SKM-1 (cell line): ENCODE results near the gene XPOT.

Source experiments
- DNase-seq: peaks from one replicate; lab custom pipeline; 2025; ENCODE audit not compliant: unreplicated experiment; lab: John Stamatoyannopoulos, UW

The XPOT gene

DNA sequence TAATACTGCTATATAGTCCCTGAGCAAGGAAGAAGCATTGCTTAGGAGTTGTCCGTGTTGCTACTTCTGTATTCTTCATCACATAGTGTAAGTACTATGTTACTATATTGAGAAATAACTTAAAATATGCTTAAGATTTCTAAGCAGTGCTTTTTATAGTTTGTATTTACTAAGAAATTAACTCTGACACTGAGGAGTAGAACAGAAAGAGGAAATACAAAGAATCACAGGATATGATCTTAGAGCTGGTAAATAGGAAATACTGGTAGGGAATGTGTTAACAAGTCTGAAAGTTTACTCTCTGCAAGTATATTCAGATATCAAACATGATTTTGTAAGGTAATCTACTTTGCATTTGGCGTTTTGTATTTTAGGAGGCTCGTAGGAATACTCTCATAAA, 15.5 kb downstream of the XPOT start:
- no peak for DNase-seq

DNA sequence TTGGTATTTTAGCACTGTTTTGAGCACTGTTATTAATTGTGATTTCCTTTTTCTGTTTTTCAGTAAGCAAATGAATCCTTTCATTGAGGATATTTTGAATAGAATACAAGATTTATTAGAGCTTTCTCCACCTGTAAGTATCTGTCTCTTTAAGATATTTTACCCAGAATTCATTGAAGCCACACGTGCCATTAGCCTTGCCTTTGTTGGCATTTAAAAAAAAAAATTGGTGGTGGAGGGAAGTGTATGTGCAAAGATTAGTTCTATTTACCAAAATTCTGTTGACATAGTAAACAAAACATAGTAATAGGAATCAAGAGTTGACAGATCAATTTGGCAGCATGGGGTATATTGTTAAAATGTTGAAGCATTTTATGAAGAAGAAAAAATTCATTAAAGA, 23.8 kb downstream of the XPOT start:
- DNase-seq, result no peak

DNA sequence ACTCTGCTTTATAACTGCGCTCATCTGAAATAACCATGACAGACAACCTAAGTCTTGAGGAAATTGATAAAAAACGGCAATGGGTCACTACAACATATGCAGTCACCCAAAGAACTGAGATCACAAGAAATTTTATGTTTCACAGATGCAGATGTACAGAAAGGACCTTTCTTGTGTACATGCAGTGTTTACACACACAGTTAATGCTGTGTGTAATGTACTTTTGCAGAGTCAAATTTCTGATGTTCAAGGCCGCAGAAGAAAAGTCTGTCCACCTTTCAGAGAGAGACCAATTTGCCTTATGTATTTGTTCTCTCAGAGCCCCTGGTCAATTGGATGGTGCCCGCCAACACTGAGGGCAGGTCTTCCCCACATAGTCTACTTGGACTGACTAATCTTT, 24.8 kb downstream of the XPOT start:
- no peak for DNase-seq

DNA sequence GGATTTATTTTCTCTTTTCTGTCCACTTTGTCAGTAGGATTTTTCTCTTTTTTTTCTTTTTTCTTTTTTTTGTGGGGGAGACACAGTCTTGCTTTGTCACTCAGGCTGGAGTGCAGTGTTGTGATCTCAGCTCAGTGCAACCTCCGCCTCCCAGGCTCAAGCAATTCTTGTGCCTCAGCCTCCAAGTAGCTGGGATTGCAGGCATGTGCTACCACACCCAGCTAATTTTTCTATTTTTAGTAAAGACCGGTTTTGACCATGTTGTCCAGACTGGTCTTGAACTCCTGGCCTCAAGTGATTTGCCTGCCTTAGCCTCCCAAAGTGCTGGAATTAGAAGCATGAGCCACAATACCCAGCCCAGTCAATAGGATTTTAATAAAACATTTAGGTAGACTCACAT, 26.7 kb downstream of the XPOT start:
- no peak for DNase-seq

DNA sequence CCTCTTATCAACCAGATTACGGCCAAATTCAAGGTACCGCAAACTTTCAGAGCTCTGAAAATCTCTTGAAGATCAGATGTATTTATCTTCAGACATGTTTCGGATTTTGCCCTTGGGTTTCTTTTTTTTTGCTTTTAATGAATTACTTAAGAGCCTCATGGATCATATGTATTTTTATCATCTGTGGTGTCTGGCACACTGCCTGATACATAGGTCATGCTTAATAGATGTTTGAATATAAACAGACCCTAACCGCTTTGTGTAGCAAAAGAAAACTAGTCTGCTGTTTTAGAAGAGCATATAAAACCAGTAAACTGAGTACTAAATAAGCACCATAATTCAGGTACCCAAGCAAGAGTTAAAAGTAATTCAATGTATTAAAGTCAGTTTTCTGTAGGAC, 27.6 kb downstream of the XPOT start:
- no peak for DNase-seq

DNA sequence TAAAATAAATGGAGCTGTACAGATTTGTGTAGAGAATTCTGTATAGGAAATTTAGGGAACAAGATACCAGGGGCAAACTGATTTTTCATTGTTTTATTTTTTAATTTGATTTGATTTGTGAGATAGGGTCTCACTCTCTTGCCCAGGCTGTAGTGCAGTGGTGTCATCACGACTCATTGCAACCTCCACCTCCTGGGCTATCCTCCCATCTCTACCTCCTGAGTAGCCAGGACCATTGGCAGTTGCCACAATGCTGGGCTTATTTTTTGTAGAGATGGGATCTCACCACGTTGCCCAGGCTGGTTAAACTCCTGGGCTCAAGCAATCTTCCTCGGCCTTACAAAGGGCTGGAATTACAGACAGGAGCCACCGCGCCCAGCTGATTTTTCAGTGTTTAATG, 29.7 kb downstream of the XPOT start:
- no peak for DNase-seq

DNA sequence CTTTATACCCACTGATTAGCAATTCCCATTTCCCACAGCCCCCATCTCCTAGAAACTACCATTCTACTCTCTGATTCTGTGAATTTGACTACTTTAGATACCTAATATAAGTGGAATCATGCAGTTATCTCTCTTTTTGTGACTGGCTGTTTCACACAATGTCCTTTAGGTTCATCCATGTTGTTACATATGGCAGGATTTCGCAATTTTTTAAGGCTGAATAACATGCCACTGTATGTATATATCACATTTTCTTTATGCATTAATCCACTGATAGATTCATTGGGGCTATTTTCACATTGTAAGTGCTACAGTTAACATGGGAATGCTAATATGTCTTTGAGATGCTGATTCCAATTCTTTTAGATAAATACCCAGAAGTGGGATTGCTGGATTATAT, 35.9 kb downstream of the XPOT start:
- DNase-seq, result no peak

DNA sequence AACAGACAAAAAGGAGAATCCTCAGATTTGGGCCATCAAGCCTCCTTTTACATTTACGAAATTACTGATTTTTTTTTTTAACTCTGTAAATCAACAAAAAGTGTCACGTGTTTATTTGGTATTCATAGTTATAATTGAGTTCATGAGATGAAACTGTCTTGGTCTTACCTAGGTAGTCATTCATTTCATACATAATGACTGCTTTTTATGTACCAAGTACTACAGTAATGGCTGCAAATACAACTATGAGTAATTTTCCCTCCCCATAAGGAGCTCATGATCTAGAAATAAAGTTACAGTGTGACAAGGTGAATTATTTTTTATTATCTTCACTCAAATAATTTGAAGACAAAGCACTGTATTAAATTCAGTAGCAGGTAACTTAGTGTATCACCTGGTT, 41.3 kb downstream of the XPOT start:
- DNase-seq, result no peak

DNA sequence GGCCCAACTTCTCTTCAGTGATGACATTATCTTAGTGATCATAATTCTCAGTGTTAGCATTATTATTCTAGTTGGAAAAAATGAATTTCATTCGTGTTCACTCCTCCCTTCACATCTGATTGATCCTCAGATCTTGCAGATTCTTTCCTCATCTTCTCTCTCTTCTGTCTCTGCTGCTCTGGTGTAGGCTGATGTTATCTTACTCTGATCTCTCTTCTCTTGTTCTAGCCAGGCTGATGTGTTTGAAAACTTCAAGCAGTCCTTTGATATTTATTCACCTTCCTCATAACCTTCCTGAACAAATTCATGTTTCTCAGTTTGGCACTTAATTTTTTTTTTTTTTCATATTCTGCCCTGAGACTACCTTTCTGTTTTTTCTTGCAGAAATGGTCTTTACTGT, 42.1 kb downstream of the XPOT start:
- DNase-seq, result no peak

DNA sequence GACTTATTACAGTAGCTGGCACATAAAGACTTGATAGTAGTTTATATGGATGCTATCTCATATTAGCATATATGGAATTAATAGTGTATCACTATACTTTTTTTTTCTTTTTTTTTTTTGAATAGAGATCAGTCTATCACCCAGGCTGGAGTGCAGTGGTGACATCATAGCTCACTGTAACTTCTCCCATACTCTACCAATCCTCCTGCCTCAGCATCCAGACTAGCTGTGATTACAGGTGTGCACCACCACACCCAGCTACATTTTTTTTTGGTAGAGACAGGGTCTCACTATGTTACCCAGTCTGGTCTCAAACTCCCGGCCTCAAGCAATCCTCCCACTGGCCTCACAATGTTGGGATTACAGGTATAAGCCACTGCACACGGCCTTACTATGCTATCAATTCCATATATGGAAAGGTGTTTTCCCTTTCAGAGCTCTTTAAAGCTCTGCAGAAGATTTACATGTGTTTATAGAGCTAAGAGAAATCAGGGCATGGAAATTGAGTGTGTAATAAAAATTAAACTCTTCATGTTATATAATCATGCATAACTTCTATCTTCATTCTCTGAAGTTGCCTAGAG, 46.0 kb downstream of the XPOT start:
- DNase-seq, result no peak

DNA sequence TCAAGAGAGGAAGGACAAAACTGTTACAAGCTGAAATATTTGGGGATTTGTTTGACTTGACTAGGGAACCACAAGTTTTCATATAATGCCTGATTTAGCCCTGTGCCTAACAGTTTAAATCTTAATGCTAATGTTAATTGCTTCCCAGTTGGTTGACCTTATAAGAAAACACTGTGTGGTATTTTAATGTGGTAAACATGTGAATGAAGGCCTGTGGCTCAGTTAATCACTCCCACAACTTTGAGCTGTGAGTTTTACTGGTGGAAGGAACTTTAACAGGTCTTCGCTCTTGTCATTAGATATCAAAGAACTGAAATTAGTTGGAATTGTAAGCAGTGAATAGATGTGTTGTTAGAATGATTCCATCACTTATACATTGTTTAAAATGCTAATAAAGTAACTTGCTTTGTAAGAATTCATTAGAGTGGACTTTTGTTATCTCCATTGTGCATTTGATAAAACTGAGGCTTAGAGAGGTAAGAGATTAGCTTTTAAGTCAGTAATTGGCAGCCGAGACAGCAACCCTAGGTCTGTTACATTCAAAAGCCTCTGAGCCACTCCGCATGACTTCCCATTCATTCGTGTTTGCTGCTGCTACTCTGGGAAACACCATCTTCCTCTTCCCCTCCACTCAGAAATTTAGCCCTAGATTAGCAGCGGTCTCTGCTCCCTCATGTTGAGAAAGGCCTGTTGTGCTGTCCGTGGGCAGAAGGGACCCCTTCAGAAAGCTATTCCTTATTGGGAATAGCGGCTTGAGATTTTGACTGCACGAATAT, 46.7 kb downstream of the XPOT start:
- no peak for DNase-seq

DNA sequence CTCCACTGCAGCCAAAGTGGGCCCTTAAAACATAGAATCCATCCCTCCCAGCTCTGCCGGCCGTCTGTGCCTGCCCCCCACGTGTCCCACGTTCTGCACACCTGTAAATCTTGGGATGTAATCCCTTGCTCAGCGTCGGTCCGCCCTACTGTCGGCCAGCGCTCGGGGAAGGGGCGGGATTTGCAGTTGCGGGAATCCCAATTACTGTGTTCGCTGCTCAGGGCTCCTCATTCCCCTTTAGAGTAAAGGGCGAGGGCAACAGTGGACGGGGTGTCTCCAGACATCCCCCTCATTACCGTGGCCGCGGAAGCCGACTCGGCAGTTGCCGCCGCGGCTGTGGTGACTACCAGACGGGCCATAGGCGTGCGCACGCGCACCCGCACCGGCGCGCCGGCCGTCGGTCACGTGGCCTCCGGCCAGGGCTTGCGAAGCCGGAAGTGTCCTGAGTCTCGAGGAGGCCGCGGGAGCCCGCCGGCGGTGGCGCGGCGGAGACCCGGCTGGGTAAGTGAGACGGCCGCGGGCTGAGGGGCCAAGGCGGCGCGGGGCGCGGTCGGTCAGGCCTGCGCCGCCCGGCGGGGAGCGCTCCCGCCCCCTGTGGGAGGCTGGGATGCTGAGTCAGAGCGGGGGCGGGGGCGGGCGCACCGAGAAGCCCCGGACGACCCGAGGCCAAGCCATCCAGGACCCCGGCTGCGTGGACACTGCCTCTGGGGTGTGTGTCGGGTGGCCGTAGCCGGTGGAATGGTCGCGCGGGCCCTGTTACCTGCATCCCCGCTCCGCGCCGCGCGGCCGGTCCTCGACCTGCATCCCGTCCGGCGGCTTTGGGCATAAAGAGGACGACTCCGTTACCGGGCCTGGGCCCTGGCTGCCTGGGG, 47.7 kb downstream of the XPOT start, which contains the start of gene TBK1:
Gene TBK1, plus strand, starts transcription at position 434 of the 872 bp plus-strand sequence. CDS start 3,751 bp downstream, outside the sequence.
- peak; percentile 32 for DNase-seq

DNA sequence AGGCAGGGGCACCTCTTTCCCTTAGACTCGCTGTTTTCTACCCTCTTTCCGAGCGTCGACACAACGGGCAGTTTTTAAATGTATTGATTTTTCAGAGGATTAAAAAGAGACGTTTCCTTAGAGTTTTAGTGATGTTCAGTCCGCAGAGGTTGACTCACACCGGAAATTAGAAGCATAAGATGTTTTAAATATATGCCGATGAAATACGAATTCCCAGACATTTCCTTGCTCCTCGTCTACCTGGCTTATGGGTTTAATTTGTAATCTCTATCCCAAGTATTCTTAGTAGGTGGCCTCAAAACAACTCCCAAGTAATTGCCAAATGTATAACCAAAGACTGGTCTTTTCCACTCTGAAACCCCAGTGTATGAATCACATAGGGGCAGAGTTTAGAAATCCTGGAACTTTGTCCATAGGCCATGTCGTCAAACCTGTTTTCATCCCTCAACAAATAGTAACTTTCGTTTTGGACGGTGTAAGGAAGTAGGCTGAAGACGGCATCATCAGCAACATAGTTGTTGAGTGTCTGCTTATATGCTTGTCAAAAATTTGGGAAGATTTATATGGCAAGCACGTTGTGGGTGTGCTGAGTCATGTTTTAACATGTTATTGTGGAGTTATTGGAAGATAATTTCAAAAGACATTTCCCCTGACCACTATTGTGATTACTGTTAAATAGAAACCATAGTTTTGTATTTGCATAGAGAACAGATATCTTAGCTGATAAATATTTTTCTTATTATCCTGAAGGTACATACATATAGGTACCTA, 48.6 kb downstream of the XPOT start:
- no peak for DNase-seq

DNA sequence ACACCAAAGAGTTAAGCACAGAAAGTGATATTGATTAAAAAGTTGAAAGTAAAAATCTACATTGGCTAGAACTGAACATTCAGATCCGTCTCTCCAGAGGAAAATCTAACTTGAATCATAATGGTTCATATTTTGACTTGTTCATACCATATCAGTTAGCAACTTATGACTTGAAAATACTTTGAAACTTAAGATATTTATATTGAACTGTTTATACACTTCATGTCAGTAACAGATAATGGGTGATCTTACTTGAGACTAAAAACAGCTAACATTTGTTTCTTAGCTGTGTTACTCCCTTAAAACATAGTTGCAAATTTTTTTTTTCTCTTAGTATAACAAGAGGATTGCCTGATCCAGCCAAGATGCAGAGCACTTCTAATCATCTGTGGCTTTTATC, 51.3 kb downstream of the XPOT start:
- DNase-seq, result no peak

DNA sequence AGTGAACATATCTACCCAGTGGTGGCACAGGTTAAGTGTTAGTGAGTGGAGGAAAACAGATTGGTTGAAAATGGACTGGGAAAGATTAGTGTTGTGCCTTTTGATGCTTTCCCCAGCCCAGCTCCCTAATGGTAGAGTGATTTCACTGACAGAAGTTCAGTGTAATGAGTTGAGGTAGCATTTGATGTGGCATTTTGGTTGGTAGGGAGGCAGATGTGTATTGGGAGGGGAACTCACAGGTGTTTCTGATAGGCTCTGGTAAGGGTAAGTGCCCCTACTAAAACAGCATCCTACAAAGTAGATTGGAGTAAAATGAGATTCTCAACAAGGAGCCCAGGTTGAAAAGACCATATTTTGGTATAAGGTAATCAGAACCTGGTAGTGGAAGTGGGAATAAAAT, 51.9 kb downstream of the XPOT start:
- DNase-seq, result no peak

DNA sequence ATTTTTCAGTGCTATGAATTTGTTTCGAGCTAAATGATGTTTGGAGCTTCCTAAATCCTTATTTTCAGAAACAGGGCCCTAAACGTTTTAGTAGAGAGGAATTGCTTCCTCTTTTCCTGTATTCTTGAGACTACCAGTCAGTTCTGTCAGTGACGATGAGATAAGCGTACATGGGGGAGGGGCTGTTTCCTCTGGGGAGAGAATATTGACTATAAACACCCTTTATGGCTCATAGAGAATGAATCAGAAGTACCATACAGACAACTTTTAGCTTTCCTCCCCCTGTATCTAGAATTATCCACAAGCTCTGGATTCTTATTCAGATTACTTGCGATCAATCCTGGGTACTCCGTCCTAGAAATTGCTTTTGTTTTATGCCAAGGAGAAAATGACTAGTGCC, 52.8 kb downstream of the XPOT start:
- no peak for DNase-seq

DNA sequence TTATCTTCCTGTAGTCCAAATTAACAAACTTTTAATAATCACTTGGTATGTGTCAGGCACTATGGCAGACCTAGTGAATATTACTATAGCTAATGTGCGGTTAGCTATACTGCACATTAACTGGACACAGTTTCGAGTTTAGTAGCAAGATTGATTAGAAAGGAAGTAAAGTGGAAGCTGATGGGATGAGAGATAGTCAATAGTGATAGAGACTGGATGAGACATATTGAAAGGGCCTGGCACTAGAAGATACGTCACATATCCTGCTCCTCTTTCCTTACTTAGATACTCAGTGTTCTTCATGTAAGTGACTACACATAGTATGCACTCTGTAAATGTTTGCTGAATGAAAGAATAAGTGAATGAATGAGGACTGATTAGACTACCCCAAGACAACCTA, 53.3 kb downstream of the XPOT start:
- DNase-seq, result no peak

DNA sequence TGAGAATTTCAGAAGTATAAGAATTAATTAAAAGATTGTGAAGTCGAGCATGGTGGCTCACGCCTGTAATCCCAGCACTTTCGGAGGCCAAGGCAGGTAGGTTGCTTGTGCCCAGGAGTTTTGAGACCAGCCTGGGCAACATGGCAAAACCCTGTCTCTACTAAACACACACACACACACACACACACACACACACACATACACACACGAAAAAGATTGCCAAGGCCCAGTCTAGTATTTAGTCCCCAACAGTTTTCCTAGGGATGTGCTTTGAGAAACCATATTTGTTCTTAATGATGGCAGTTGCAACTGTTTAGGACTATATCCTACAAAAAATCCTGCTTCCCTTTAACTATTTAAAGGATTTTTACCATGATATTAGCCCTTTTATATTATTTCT, 53.7 kb downstream of the XPOT start:
- DNase-seq, result no peak

DNA sequence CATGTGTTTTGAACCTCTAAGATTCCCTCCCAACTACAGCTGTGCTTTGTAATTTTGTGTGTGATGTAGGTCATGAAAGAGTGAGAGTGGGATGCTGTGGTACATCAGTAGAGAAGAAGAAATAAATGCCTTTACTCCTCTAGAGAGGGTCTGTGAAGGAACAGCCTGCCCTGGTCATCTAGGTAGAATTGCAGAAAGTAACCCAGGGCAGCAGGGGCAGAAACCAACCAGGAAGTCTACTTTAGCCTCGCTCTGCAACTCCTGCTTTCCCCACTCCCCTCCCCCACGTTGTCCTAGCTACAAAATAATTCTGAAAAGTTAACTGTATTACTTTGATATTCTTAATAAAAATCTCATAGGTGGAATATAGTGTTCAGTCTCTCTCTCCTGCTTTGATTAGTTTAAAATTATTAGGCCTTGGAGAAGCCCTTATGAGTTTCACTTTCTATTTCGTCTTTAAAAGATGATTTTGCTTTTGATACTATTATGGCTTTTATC, 55.3 kb downstream of the XPOT start:
- no peak for DNase-seq

DNA sequence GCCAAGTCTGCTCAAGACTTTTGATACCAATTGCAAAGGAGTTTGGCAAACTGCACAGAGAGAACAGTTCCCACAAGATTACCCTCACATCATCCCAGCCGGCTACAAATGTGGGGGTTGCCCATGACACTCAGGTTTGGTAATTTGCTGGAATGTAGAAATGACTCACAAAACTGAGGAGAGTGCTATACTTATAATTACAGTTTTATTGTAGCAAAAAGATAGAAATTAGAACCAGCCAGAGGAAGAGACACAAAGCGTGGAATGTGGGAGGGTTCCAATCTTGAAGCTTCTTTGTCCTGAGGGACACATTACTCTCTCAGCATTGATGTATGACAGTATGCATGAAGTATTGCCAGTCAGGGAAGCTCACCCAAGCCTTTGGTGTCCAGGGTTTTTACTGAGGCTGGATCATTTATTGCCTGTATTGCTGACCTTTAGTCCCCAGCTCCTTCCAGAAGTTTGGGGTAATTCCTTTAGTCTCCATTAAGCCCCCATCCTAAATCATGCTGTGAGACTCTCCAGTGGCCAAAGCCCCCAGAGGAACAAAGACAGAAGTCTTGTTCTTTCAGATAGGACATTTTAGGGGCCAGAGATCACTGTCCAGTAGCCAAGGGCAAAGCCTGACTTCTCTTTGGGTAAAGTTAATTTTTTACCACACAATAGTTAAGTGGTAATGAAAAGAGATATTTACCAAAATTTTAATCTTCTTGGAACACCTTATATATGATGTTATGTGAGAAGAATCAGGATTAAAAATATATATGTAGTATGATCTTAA, 57.6 kb downstream of the XPOT start:
- DNase-seq, result no peak
